T-helper 17 cell (primary cell): ENCODE results near the gene FBXW2. TPM values are rescaled to one million over a fixed set of nuclear protein-coding genes. Genes with fewer than 3 reads are reported as not detected.
A peak's percentile ranks its signal among the peaks of the same experiment; 100 is the strongest.

Experiments
- ATAC-seq: fragments of 150-1000 bp; cut with Tn5 transposase; 2 replicates; pipeline ENCODE4 v1.10.0; 2021; ENCODE audit warnings: mild to moderate bottlenecking, moderate library complexity
- DNase-seq, 3 donors: peaks; one replicate each; pipeline versions ENCODE4 v3.0.0 to v3.0.0-alpha.2; 2020 to 2021
- H3K9me3 ChIP-seq: one replicate; pipeline ENCODE4 v1.7.0; 2013; ENCODE audit warnings: low read length, mild to moderate bottlenecking; ENCODE audit not compliant: control insufficient read depth, poor library complexity, severe bottlenecking
- H3K27ac Mint-ChIP-seq: one replicate; pipeline ENCODE4 v1.8.0; 2022; ENCODE audit warnings: mild to moderate bottlenecking, moderate library complexity, mixed read lengths
- H3K27me3 Mint-ChIP-seq: one replicate; pipeline ENCODE4 v1.8.0; 2022; ENCODE audit warnings: mixed read lengths
- H3K36me3 Mint-ChIP-seq: one replicate; pipeline ENCODE4 v1.8.0; 2022; ENCODE audit warnings: low read depth, mixed read lengths
- H3K4me1 Mint-ChIP-seq: one replicate; pipeline ENCODE4 v1.8.0; 2022; ENCODE audit warnings: mild to moderate bottlenecking, mixed read lengths
- H3K4me3 Mint-ChIP-seq: one replicate; pipeline ENCODE4 v1.8.0; 2022; ENCODE audit warnings: mild to moderate bottlenecking, moderate library complexity, mixed read lengths
- total RNA-seq, 4 donors: library from RNA in 2 of 4; stranded (reverse) in 2 of 4; gene quantifications; one replicate each; pipeline ENCODE4 v1.2.3 and lab custom pipeline; 2022 to 2026

The FBXW2 gene
- total RNA-seq, 2 donors from 2014 or later = 60.6 to 71.2 TPM

GRCh38 chr9:120730654-120731514 is 62.3 kb downstream of the FBXW2 start:
- H3K4me1 Mint-ChIP-seq = peaks cover 5% of the 10 kb centered on the region
- no peaks in the 10 kb centered on the region for H3K27me3 Mint-ChIP-seq
- H3K36me3 Mint-ChIP-seq = peaks cover 3% of the 10 kb centered on the region
- no peak for ATAC-seq
- DNase-seq = no peak
- H3K4me3 Mint-ChIP-seq = no peak overlapping the region
- no peaks in the 10 kb centered on the region for H3K9me3 ChIP-seq
- H3K27ac Mint-ChIP-seq = no peak overlapping the region

DNA sequence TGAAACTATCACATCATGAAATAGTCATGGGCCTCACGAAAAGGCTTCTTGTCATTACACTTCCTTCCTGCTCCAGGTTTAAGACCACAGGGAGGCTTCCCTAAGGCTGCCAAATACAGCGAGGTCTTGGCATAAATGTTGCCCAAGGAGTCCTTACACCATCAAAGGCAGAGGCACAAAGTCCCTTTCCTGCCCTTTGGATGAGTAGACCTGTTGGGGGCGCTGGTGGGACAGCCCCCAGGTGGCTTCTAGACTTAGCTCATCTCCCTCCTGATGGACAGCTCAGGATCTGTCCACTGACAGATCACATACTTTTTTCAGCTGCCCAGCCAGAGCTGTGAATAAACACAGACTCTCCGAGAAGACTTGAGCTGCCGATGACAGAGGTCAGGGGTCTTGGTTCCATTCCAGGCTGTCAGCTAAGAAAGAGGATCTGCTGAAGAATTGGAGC is 63.4 kb downstream of the FBXW2 start:
- H3K4me3 Mint-ChIP-seq = no peak overlapping the region
- no peak for DNase-seq
- peaks cover 5% of the 10 kb centered on the region for H3K4me1 Mint-ChIP-seq
- peaks cover 3% of the 10 kb centered on the region for H3K36me3 Mint-ChIP-seq
- no peak for ATAC-seq
- no peak overlapping the region for H3K27ac Mint-ChIP-seq
- H3K9me3 ChIP-seq = no peaks in the 10 kb centered on the region
- no peaks in the 10 kb centered on the region for H3K27me3 Mint-ChIP-seq

- DNase-seq (no peak), ATAC-seq (no peak)
- H3K4me1 Mint-ChIP-seq = peaks cover 5% of the 10 kb centered on the region
- no peak overlapping the region for H3K27ac Mint-ChIP-seq
- no peaks in the 10 kb centered on the region for H3K27me3 Mint-ChIP-seq
- no peaks in the 10 kb centered on the region for H3K9me3 ChIP-seq
- peaks cover 3% of the 10 kb centered on the region for H3K36me3 Mint-ChIP-seq
- H3K4me3 Mint-ChIP-seq = no peak overlapping the region
Observed at GRCh38 chr9:120726484-120726883, 66.7 kb downstream of the FBXW2 start.

GRCh38 chr9:120725907-120726306 is 67.3 kb downstream of the FBXW2 start:
- DNase-seq = no peak
- H3K27me3 Mint-ChIP-seq = no peaks in the 10 kb centered on the region

GRCh38 chr9:120724757-120725400 is 68.3 kb downstream of the FBXW2 start:
- Mint-ChIP-seq H3K4me1 (peaks cover 5% of the 10 kb centered on the region), H3K4me3 (no peak overlapping the region), H3K27ac (no peak overlapping the region), H3K27me3 (no peaks in the 10 kb centered on the region), H3K36me3 (peaks cover 3% of the 10 kb centered on the region)
- H3K9me3 ChIP-seq = no peaks in the 10 kb centered on the region
- ATAC-seq (no peak), DNase-seq (no peak)

More at GRCh38 chr9:120725907-120726306, 67.3 kb downstream of the FBXW2 start:
- no peaks in the 10 kb centered on the region for H3K9me3 ChIP-seq
- H3K27ac Mint-ChIP-seq = no peak overlapping the region
- ATAC-seq = no peak
- peaks cover 5% of the 10 kb centered on the region for H3K4me1 Mint-ChIP-seq
- H3K36me3 Mint-ChIP-seq = peaks cover 3% of the 10 kb centered on the region
- H3K4me3 Mint-ChIP-seq = no peak overlapping the region

DNA sequence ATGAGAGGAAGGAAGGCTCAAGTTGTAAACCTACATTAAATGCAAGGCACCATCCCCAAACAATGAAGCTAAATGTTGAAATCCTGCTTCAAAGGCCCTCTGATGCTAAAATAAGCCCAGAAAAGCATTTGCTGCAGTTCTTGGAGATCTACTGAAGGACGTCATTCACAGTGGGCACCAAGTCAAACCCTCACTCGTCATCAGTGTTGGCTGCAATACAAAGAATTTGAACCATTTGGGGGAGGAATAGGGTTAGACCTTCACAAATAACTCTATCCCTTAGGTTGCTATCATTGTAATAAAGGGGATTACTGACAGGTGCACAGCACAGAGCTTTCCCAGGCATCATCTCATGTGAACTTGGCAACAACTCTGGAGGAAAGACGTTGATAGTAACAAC is 69.7 kb downstream of the FBXW2 start:
- H3K36me3 Mint-ChIP-seq = peaks cover 3% of the 10 kb centered on the region
- DNase-seq (no peak), ATAC-seq (no peak)
- peaks cover 5% of the 10 kb centered on the region for H3K4me1 Mint-ChIP-seq
- no peak overlapping the region for H3K4me3 Mint-ChIP-seq
- no peak overlapping the region for H3K27ac Mint-ChIP-seq
- no peaks in the 10 kb centered on the region for H3K9me3 ChIP-seq
- no peaks in the 10 kb centered on the region for H3K27me3 Mint-ChIP-seq

- Mint-ChIP-seq H3K36me3 (no peaks in the 10 kb centered on the region), H3K4me3 (no peak overlapping the region), H3K4me1 (peaks cover 8% of the 10 kb centered on the region), H3K27me3 (no peaks in the 10 kb centered on the region), H3K27ac (no peak overlapping the region)
- no peaks in the 10 kb centered on the region for H3K9me3 ChIP-seq
- ATAC-seq = no peak
- no peak for DNase-seq
Observed at GRCh38 chr9:120720404-120720803, 72.8 kb downstream of the FBXW2 start.

GRCh38 chr9:120718316-120718715 is 74.9 kb downstream of the FBXW2 start:
- H3K27ac Mint-ChIP-seq = no peak overlapping the region
- H3K9me3 ChIP-seq = no peaks in the 10 kb centered on the region
- H3K27me3 Mint-ChIP-seq = no peaks in the 10 kb centered on the region
- DNase-seq (no peak), ATAC-seq (no peak)
- no peak overlapping the region for H3K4me3 Mint-ChIP-seq
- H3K4me1 Mint-ChIP-seq = peaks cover 13% of the 10 kb centered on the region
- H3K36me3 Mint-ChIP-seq = no peaks in the 10 kb centered on the region

- ATAC-seq = no peak
- no peak for DNase-seq
- no peak overlapping the region for H3K27ac Mint-ChIP-seq
- no peaks in the 10 kb centered on the region for H3K9me3 ChIP-seq
- no peaks in the 10 kb centered on the region for H3K27me3 Mint-ChIP-seq
- H3K36me3 Mint-ChIP-seq = no peaks in the 10 kb centered on the region
- H3K4me1 Mint-ChIP-seq = peaks cover 24% of the 10 kb centered on the region
- no peak overlapping the region for H3K4me3 Mint-ChIP-seq
Observed at GRCh38 chr9:120717176-120717575, 76.0 kb downstream of the FBXW2 start.

- Mint-ChIP-seq H3K4me1 (peaks cover 30% of the 10 kb centered on the region), H3K27me3 (no peaks in the 10 kb centered on the region), H3K36me3 (no peaks in the 10 kb centered on the region), H3K27ac (no peak overlapping the region), H3K4me3 (peak overlapping the region; percentile 19)
- DNase-seq = no peak
- ATAC-seq = no peak
- no peaks in the 10 kb centered on the region for H3K9me3 ChIP-seq
Observed at GRCh38 chr9:120716483-120716882, 76.7 kb downstream of the FBXW2 start.

GRCh38 chr9:120715389-120715924 is 77.8 kb downstream of the FBXW2 start:
- no peak for DNase-seq
- H3K27ac Mint-ChIP-seq = no peak overlapping the region
- H3K36me3 Mint-ChIP-seq = no peaks in the 10 kb centered on the region
- H3K27me3 Mint-ChIP-seq = no peaks in the 10 kb centered on the region
- H3K9me3 ChIP-seq = no peaks in the 10 kb centered on the region
- H3K4me3 Mint-ChIP-seq = peak overlapping the region; percentile 87
- peaks cover 33% of the 10 kb centered on the region for H3K4me1 Mint-ChIP-seq
- no peak for ATAC-seq

- no peaks in the 10 kb centered on the region for H3K9me3 ChIP-seq
- H3K4me3 Mint-ChIP-seq = peak overlapping the region; percentile 84
- H3K27ac Mint-ChIP-seq = no peak overlapping the region
- DNase-seq = no peak
- no peaks in the 10 kb centered on the region for H3K27me3 Mint-ChIP-seq
- no peaks in the 10 kb centered on the region for H3K36me3 Mint-ChIP-seq
- peaks cover 33% of the 10 kb centered on the region for H3K4me1 Mint-ChIP-seq
- no peak for ATAC-seq
Observed at GRCh38 chr9:120714846-120715388, 78.3 kb downstream of the FBXW2 start.

- H3K27ac Mint-ChIP-seq = peak within 1 kb of the TSS; percentile 95
- H3K4me1 Mint-ChIP-seq = peaks cover 33% of the 10 kb centered on the region
- H3K4me3 Mint-ChIP-seq = peak within 1 kb of the TSS; percentile 94
- H3K9me3 ChIP-seq = no peaks in the 10 kb centered on the region
- peak; percentile 93 to 94 (median 93) for DNase-seq
- H3K27me3 Mint-ChIP-seq = no peaks in the 10 kb centered on the region
- no peaks in the 10 kb centered on the region for H3K36me3 Mint-ChIP-seq
- ATAC-seq = peak; percentile 97
Observed at GRCh38 chr9:120714088-120714845, 78.9 kb downstream of the FBXW2 start, which contains the start of gene MEGF9. MEGF9 (minus strand) TSS chr9:120714470; CDS start chr9:120714358, 112 bp downstream.
